Small intestine (tissue), 7 donors: ENCODE measurements around the gene FBXW8. TPM values are rescaled to one million over a fixed set of nuclear protein-coding genes. Genes with fewer than 3 reads are reported as not detected.

Source experiments
- DNase-seq, 2 donors: peaks; one replicate each; pipeline versions ENCODE4 v3.0.0 to v3.0.0-alpha.2; 2013
- FAIRE-seq: peaks from 2 replicates; lab custom pipeline; 2012; peaks lifted over from hg19 to GRCh38; lab: Jason Lieb, UNC
- H3K27ac ChIP-seq, 3 donors: one replicate each; pipeline ENCODE4 v1.5.1; 2013; ENCODE audit warnings: low read length in 2 of 3, mild to moderate bottlenecking in 2 of 3, control low read depth in 1 of 3, inconsistent platforms in 1 of 3, low read depth in 1 of 3, moderate library complexity in 1 of 3
- H3K27me3 ChIP-seq, 3 donors: one replicate each; pipeline ENCODE4 v1.6.1; 2013; ENCODE audit warnings: low read length in 3 of 3, inconsistent platforms in 1 of 3; ENCODE audit not compliant: control insufficient read depth in 3 of 3, insufficient read depth in 3 of 3
- H3K36me3 ChIP-seq, 3 donors: one replicate each; pipeline ENCODE4 v1.6.1; 2013; ENCODE audit warnings: low read length in 3 of 3, inconsistent platforms in 1 of 3, low read depth in 1 of 3, mild to moderate bottlenecking in 1 of 3, moderate library complexity in 1 of 3; ENCODE audit not compliant: control insufficient read depth in 3 of 3, insufficient read depth in 2 of 3
- H3K4me1 ChIP-seq, 3 donors: one replicate each; pipeline ENCODE4 v1.6.1; 2013; ENCODE audit warnings: low read length in 2 of 3, inconsistent platforms in 1 of 3, low read depth in 1 of 3, mild to moderate bottlenecking in 1 of 3, moderate library complexity in 1 of 3; ENCODE audit not compliant: control insufficient read depth in 3 of 3, insufficient read depth in 2 of 3
- H3K4me3 ChIP-seq, 3 donors: one replicate each; pipeline ENCODE4 v1.5.1; 2013; ENCODE audit warnings: low read length in 3 of 3, control low read depth in 1 of 3, inconsistent platforms in 1 of 3, low read depth in 1 of 3, mild to moderate bottlenecking in 1 of 3, moderate library complexity in 1 of 3
- H3K9me3 ChIP-seq, 2 donors: one replicate each; pipeline ENCODE4 v1.6.1; 2013; ENCODE audit warnings: low read depth in 1 of 2, low read length in 1 of 2; ENCODE audit not compliant: control insufficient read depth in 2 of 2, insufficient read depth in 1 of 2
- WGBS, 3 donors: extraction: QIAGEN DNeasy Blood & Tissue Kit; methylation state at CpG; one replicate each; pipeline ENCODE4 v1.1.7; 2013; 5-methylcytosine and 5-hydroxymethylcytosine counted together
- polyA plus RNA-seq, 4 donors: library from polyadenylated mRNA; stranded (reverse) in 3 of 4; unstranded in 1 of 4; fragments of 200-250 nt in 3 of 4; fragments of 120-200 nt in 1 of 4; gene quantifications; one replicate each; pipeline versions ENCODE4 v1.2.1 to v1.2.3, GENCODE V29; 2013
- donor health status: healthy with polysubstance abuse.
- donor health status: control.
- donor health status: control.
- donor health status: Bipolar disorder and iron deficiency.
- donor health status: healthy.

The FBXW8 gene
- polyA plus RNA-seq, 4 donors: 1.1 to 13.1 (median 3.5) TPM

GRCh38 chr12:117044311-117044710 lies 133.6 kb downstream of the FBXW8 start:
- H3K27me3 ChIP-seq: no peaks in the 10 kb centered on the region
- no peak overlapping the region for H3K4me3 ChIP-seq
- WGBS, 3 donors: 86 to 97% (median 92%) methylated on average over 11 of the region's 11 CpGs
- H3K36me3 ChIP-seq: no peaks in the 10 kb centered on the region
- no peak for FAIRE-seq
- H3K27ac ChIP-seq: no peak overlapping the region
- H3K9me3 ChIP-seq: peaks cover 0 to 3% of the 10 kb centered on the region in 2 donors
- peaks cover 0 to 36% (median 0%) of the 10 kb centered on the region in 3 donors for H3K4me1 ChIP-seq
- DNase-seq: no peak

DNA sequence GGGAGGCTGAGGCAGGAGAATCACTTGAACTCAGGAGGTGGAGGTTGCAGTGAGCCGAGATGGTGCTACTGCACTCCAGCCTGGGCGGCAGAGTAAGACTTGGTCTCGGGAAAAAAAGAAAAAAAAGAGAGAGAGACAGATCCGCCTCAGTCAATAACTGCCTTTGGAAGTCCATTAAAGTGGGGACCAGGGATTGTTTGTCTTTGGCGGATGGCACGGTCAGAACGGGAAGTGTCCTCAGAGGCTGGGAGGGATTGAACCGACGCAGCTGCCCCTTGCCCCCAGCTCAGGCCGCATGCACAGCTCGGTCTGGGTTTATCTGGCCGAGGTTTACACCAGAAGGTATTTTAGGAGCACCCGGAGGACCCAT lies 134.0 kb downstream of the FBXW8 start:
- peaks cover 0 to 36% (median 0%) of the 10 kb centered on the region in 3 donors for H3K4me1 ChIP-seq
- DNase-seq (no peak), FAIRE-seq (no peak)
- no peak overlapping the region for H3K27ac ChIP-seq
- H3K9me3 ChIP-seq: peaks cover 0 to 3% of the 10 kb centered on the region in 2 donors
- no peaks in the 10 kb centered on the region for H3K27me3 ChIP-seq
- H3K36me3 ChIP-seq: no peaks in the 10 kb centered on the region
- 51 to 65% (median 55%) methylated on average over 13 of the region's 13 CpGs for WGBS, 3 donors
- H3K4me3 ChIP-seq: no peak overlapping the region

DNA sequence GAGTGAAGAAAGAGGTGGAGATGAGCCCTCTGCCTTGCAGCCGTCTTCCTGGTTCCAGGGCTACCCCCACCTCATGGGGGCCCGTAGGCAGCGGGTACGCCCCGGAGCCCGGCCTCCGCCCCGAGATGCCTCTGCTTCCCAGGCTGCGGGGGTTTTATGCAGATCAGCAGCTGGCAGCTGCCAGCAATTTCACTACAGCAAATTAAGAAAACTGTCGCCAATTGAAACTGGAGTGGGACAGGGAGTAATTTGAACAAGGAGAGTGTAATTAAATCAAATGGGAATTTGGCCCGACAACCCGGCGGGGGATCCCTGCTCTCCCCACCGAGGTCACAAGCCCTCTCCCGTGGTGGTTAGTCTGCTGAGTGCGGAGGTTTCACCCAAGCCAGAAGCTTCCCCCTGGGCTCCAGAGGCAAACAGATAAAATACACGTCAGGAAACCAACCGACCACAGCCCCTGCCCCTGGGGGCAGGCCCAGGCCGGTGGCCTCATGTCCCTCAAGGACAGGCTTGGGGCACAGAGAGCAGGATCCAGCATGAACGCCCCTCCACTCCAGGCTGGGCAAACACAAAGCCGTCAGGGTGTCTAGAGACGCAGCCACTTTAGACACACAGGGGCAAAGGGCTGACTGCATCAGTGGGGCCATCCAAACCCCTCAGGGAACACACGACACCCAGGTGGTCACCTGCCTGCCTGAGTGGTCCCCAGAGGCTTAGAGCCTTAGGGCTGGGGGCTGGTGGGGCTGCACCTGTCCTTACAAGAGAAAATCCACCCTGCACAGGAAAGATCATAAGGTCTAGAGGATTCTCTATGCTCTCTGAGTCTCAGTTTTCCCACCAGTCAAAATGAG lies 134.6 kb downstream of the FBXW8 start:
- peaks cover 0 to 38% (median 0%) of the 10 kb centered on the region in 3 donors for H3K4me1 ChIP-seq
- DNase-seq (peak in 1 of 2 donors; percentile 48), FAIRE-seq (no peak)
- H3K36me3 ChIP-seq: no peaks in the 10 kb centered on the region
- WGBS, 3 donors: 36 to 45% (median 42%) methylated on average over 22 to 23 of the region's 23 CpGs
- H3K27me3 ChIP-seq: no peaks in the 10 kb centered on the region
- H3K27ac ChIP-seq: peak overlapping the region in 2 of 3 donors; percentile 12 to 51
- H3K9me3 ChIP-seq: peaks cover 0 to 3% of the 10 kb centered on the region in 2 donors
- no peak overlapping the region for H3K4me3 ChIP-seq

DNA sequence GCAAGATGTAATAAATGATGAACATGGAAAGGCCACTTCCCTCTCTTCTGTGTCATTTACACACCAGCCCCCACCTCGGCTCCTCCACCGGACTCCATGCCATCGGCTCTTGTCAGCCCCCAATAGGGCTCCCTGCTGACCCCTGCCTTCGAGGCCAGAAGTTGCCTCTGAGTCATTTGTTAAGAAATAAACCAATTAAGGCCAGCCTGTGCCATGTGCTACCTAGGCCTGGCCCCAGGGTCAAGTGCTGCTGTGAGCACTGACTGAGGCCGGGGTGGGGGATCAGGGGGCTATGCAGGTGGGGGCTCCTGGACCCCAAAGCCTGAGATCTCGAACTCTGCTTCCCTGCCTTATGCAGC lies 135.2 kb downstream of the FBXW8 start:
- FAIRE-seq (no peak), DNase-seq (peak in 1 of 2 donors; percentile 42)
- 44 to 52% (median 48%) methylated on average over 6 of the region's 6 CpGs for WGBS, 3 donors
- Histone ChIP-seq H3K27me3 (no peaks in the 10 kb centered on the region), H3K27ac (peak overlapping the region in 1 of 3 donors; percentile 51), H3K36me3 (no peaks in the 10 kb centered on the region), H3K4me1 (peaks cover 0 to 44% (median 0%) of the 10 kb centered on the region in 3 donors), H3K4me3 (no peak overlapping the region), H3K9me3 (peaks cover 0 to 3% of the 10 kb centered on the region in 2 donors)

- Histone ChIP-seq H3K27ac (no peak overlapping the region), H3K36me3 (no peaks in the 10 kb centered on the region), H3K4me1 (peaks cover 0 to 49% (median 0%) of the 10 kb centered on the region in 3 donors), H3K4me3 (no peak overlapping the region), H3K9me3 (peaks cover 0 to 3% of the 10 kb centered on the region in 2 donors), H3K27me3 (no peaks in the 10 kb centered on the region)
- DNase-seq (no peak), FAIRE-seq (no peak)
- 89 to 93% (median 92%) methylated on average over 27 of the region's 27 CpGs for WGBS, 3 donors
Measured at GRCh38 chr12:117046425-117046824, 135.7 kb downstream of the FBXW8 start.

DNA sequence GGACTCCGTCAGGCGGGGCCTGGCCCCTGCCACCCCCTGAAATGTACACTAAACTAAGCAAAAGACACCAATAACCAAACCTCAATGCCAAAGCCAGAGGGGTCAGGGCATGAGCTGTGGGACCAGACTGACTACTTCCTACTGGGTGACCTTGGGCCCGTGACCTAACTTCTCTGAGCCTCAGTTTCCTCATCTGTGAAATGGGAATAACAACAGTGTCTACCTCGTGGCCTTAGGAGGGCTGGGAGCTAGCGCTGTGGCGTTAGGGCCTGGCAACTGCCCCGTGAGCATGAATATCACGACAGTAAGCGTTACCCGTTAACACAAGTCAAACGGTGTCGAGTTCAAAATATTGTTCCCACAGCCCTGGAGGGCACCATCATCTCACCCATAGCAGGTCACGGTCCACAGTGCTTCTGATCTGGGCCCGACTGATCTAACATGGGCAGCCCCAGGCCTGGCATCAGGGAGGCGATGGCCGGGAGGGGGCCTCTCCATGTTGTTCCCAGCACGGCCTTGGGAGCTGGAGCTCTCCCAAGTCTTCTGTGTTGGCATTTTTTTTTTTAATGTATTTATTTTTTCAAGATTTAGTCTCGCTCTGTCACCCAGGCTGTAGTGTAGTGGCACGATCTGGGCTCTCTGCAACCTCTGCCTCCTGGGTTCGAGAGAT lies 136.2 kb downstream of the FBXW8 start:
- Histone ChIP-seq H3K4me1 (peaks cover 0 to 45% (median 0%) of the 10 kb centered on the region in 3 donors), H3K27ac (no peak overlapping the region), H3K9me3 (peaks cover 0 to 3% of the 10 kb centered on the region in 2 donors), H3K27me3 (no peaks in the 10 kb centered on the region), H3K4me3 (no peak overlapping the region), H3K36me3 (no peaks in the 10 kb centered on the region)
- DNase-seq (no peak), FAIRE-seq (no peak)
- WGBS, 3 donors: 89 to 94% (median 94%) methylated on average over 20 of the region's 20 CpGs

DNA sequence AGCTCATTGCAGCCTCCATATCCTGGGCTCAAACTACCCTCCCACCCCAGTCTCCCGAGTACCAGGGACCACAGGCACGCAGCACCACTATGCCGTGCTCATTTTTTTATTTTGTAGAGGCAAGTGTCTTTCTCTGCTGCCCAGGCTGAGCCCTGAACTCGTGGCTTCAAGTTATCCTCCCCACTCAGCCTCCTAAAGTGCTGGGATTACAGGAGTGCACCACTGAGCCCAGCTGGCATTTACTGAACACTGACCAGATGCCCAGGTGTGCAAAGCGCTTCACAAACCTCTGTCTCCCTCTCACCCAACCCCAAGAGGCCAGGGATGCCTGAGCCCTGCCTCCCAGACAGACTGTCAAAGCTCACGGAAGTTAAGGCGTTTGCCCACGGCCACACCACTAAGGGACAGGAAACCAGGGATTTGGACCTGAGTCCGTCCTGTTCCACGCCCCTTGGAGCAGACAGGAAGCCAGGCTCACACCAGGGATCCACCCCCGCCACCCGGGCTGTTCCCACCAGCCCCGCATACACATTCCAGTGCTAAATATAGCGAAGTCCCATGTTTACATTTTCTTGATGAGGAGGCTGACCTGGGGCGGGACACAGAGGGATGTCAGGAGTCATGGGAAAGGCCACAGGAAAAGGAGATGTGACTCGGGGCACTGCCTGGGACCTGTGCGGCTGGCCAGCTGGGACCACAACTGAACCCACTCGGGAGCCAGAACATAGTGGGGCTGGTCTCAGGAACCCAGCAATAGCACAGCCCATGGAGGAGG lies 137.2 kb downstream of the FBXW8 start:
- 51 to 62% (median 53%) methylated on average over 18 of the region's 18 CpGs for WGBS, 3 donors
- no peak for FAIRE-seq
- DNase-seq: peak in 1 of 2 donors; percentile 43
- H3K36me3 ChIP-seq: no peaks in the 10 kb centered on the region
- H3K4me3 ChIP-seq: no peak overlapping the region
- H3K4me1 ChIP-seq: peaks cover 0 to 35% (median 0%) of the 10 kb centered on the region in 3 donors
- H3K27ac ChIP-seq: peak overlapping the region in 1 of 3 donors; percentile 1
- H3K27me3 ChIP-seq: no peaks in the 10 kb centered on the region
- H3K9me3 ChIP-seq: peaks cover 0 to 3% of the 10 kb centered on the region in 2 donors

GRCh38 chr12:117048585-117048904 lies 137.8 kb downstream of the FBXW8 start:
- no peaks in the 10 kb centered on the region for H3K36me3 ChIP-seq
- H3K4me1 ChIP-seq: peaks cover 0 to 33% (median 0%) of the 10 kb centered on the region in 3 donors
- H3K4me3 ChIP-seq: no peak overlapping the region
- no peaks in the 10 kb centered on the region for H3K27me3 ChIP-seq
- FAIRE-seq (no peak), DNase-seq (no peak)
- peak overlapping the region in 1 of 3 donors; percentile 1 for H3K27ac ChIP-seq
- peaks cover 0 to 3% of the 10 kb centered on the region in 2 donors for H3K9me3 ChIP-seq
- 47 to 66% (median 59%) methylated on average over 9 of the region's 9 CpGs for WGBS, 3 donors
